Astrocyte of the cerebellum (primary cell): Measurements from ENCODE around the gene CD80.

Source experiments
- DNase-seq: peaks from one replicate; pipeline ENCODE4 v3.0.0-alpha.2; 2011; ENCODE audit warnings: low read depth
- H3K4me3 ChIP-seq: 2 replicates; pipeline ENCODE4 v1.5.1; 2011; ENCODE audit warnings: mild to moderate bottlenecking, low read depth, low read length, moderate library complexity
- in situ Hi-C: cut with HindIII; loops from 2 replicates; pipeline ENCODE4 v1.10.0; 2017; ENCODE audit warnings: low sequenced_read_pairs
- TF ChIP-seq, protein P1 (sequence below): IDR thresholded peaks from 2 replicates; pipeline ENCODE4 v1.5.1; 2012; ENCODE audit warnings: low read length, low read depth, moderate library complexity, mild to moderate bottlenecking; ENCODE audit errors: missing control alignments

CD80 gene

GRCh38 chr3:119594066-119594465 lies 34.7 kb upstream of the CD80 start:
- no peak for DNase-seq
- TF ChIP-seq, protein P1, sequence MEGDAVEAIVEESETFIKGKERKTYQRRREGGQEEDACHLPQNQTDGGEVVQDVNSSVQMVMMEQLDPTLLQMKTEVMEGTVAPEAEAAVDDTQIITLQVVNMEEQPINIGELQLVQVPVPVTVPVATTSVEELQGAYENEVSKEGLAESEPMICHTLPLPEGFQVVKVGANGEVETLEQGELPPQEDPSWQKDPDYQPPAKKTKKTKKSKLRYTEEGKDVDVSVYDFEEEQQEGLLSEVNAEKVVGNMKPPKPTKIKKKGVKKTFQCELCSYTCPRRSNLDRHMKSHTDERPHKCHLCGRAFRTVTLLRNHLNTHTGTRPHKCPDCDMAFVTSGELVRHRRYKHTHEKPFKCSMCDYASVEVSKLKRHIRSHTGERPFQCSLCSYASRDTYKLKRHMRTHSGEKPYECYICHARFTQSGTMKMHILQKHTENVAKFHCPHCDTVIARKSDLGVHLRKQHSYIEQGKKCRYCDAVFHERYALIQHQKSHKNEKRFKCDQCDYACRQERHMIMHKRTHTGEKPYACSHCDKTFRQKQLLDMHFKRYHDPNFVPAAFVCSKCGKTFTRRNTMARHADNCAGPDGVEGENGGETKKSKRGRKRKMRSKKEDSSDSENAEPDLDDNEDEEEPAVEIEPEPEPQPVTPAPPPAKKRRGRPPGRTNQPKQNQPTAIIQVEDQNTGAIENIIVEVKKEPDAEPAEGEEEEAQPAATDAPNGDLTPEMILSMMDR, result no peak
- H3K4me3 ChIP-seq, result no peak overlapping the region
- in situ Hi-C loops, result no loop called here

DNA sequence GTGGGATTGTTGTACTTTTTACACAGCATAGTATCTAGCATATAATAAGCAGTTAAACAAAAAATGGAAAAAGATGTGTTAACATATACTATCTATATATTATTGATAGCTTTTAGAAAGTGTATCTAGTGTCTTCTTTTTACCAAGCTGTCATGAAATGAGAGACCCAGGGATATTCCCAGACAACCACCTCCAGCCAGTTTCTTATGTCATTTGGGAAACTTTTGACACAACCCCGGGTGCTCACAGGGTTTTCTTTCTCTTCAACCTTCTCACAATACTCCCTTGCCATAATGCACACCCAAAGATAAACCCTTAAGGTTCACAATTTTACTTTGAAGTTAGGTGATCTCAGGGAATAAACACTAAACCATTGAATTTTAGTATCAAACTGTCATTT lies 33.4 kb upstream of the CD80 start:
- in situ Hi-C loops, result no loop called here
- no peak overlapping the region for H3K4me3 ChIP-seq
- TF ChIP-seq, protein P1, result no peak
- DNase-seq, result no peak

DNA sequence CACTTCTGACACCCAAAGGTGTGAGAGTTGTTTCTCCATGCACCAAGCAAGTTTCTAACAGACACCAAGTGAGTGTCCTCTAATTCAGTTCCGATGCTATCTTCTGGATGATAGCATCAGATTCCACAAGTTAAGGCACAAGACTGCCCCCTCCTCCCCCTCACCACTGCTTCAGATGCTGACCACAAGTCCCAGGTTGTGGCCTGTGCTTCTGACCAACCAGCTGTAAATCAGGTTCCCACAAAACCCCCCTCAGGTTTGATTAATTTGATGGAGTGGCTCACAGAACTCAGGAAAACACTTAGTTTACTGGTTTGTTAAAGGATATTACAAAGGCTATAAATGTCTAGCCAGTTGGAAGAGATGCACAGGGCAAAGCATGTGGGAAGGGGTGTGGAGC lies 31.3 kb upstream of the CD80 start:
- TF ChIP-seq, protein P1, result no peak
- in situ Hi-C loops, result no loop called here
- no peak for DNase-seq
- no peak overlapping the region for H3K4me3 ChIP-seq

GRCh38 chr3:119589102-119589773 lies 29.8 kb upstream of the CD80 start:
- TF ChIP-seq, protein P1, result no peak
- DNase-seq, result no peak
- in situ Hi-C loops, result no loop called here
- no peak overlapping the region for H3K4me3 ChIP-seq

GRCh38 chr3:119588112-119588511 lies 28.7 kb upstream of the CD80 start:
- H3K4me3 ChIP-seq, result no peak overlapping the region
- TF ChIP-seq, protein P1, result no peak
- DNase-seq, result no peak
- in situ Hi-C loops, result no loop called here

DNA sequence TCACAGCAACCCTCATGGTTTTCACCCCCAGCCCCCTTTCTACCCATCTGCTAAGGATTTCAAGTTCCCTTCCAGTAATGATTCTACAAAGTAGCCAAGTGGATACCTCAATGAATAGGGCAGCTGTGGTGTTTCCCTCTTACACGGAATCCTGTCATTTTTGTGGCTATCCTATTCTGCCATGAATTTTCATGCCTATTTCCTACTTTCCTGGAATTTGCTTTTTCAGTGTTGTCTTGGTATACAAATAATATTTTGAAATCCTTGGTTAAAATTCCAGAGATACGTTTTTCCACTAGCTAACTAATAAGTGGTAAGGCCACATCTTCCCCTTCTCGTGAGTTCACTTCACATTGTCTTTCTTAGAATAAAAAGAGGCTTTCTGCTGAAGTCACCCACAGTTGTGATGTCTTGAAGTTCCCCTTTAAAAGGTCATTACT lies 27.3 kb upstream of the CD80 start:
- peak; percentile 84 for DNase-seq
- TF ChIP-seq, protein P1, result no peak
- H3K4me3 ChIP-seq, result no peak overlapping the region
- in situ Hi-C loops, result no loop called here
